BE2C (cell line): ENCODE measurements around the gene SURF1.

Experiments
- DNase-seq: peaks from one replicate; pipeline ENCODE4 v3.0.0-alpha.2; 2020
- H3K27me3 ChIP-seq: fragments of 250-450 bp; sonication (Bioruptor Pico); 2 replicates; pipeline ENCODE4 v1.5.1; 2020; ENCODE audit warnings: mild to moderate bottlenecking
- H3K36me3 ChIP-seq: fragments of 250-450 bp; sonication (Bioruptor Pico); 2 replicates; pipeline ENCODE4 v1.5.1; 2020; ENCODE audit warnings: mild to moderate bottlenecking
- H3K4me1 ChIP-seq: fragments of 250-450 bp; sonication (Bioruptor Pico); 2 replicates; pipeline ENCODE4 v1.5.1; 2020
- H3K4me3 ChIP-seq: 2 replicates; pipeline ENCODE4 v1.5.1; 2011; ENCODE audit warnings: low read depth, low read length
- H3K9me3 ChIP-seq: fragments of 250-450 bp; sonication (Bioruptor Pico); 2 replicates; pipeline ENCODE4 v1.5.1; 2020
- CTCF ChIP-seq: IDR thresholded peaks from 2 replicates; pipeline ENCODE4 v1.5.1; 2012; ENCODE audit warnings: mild to moderate bottlenecking, low read depth, low read length

The SURF1 gene

GRCh38 chr9:133348718-133349573 is 7.3 kb downstream of the SURF1 start:
- no peak for DNase-seq
- Histone ChIP-seq H3K27me3 (no peaks in the 10 kb centered on the region), H3K36me3 (peaks cover 70% of the 10 kb centered on the region), H3K9me3 (no peaks in the 10 kb centered on the region), H3K4me1 (no peaks in the 10 kb centered on the region; the same call in 1 of the 2 replicates), H3K4me3 (peak overlapping the region; percentile 99)
- no peak for TF ChIP-seq CTCF

- Histone ChIP-seq H3K36me3 (peaks cover 78% of the 10 kb centered on the region), H3K4me1 (no peaks in the 10 kb centered on the region; the same call in 1 of the 2 replicates), H3K27me3 (no peaks in the 10 kb centered on the region), H3K4me3 (peak within 1 kb of the TSS; percentile 99), H3K9me3 (no peaks in the 10 kb centered on the region)
- TF ChIP-seq CTCF, result 0 out of 2 replicates have a peak, but pooled peaks have one; percentile 2
- DNase-seq, result peak; percentile 95
Observed at GRCh38 chr9:133347985-133348717, 8.1 kb downstream of the SURF1 start, which contains the start of the genes MED22 and RPL7A. MED22 (minus strand) TSS chr9:133348131; CDS start chr9:133346662, 1,469 bp downstream. RPL7A (plus strand) TSS chr9:133348218; CDS start chr9:133348244, 26 bp downstream.

- peak overlapping the region; percentile 99 for H3K4me3 ChIP-seq
- H3K27me3 ChIP-seq, result no peaks in the 10 kb centered on the region
- no peaks in the 10 kb centered on the region; the same call in 1 of the 2 replicates for H3K4me1 ChIP-seq
- no peaks in the 10 kb centered on the region for H3K9me3 ChIP-seq
- TF ChIP-seq CTCF, result no peak
- H3K36me3 ChIP-seq, result peaks cover 81% of the 10 kb centered on the region
- peak; percentile 49 for DNase-seq
Observed at GRCh38 chr9:133347515-133347984, 8.7 kb downstream of the SURF1 start.

GRCh38 chr9:133346021-133346785 is 10.1 kb downstream of the SURF1 start:
- no peak for TF ChIP-seq CTCF
- H3K27me3 ChIP-seq, result no peaks in the 10 kb centered on the region

GRCh38 chr9:133345596-133345995 is 10.7 kb downstream of the SURF1 start:
- Histone ChIP-seq H3K4me1 (no peaks in the 10 kb centered on the region; the same call in 1 of the 2 replicates), H3K9me3 (no peaks in the 10 kb centered on the region), H3K4me3 (no peak overlapping the region), H3K36me3 (peaks cover 81% of the 10 kb centered on the region), H3K27me3 (no peaks in the 10 kb centered on the region)
- no peak for TF ChIP-seq CTCF
- DNase-seq, result no peak

More at GRCh38 chr9:133346021-133346785, 10.1 kb downstream of the SURF1 start:
- no peaks in the 10 kb centered on the region for H3K9me3 ChIP-seq
- peaks cover 81% of the 10 kb centered on the region for H3K36me3 ChIP-seq
- H3K4me1 ChIP-seq, result no peaks in the 10 kb centered on the region; the same call in 1 of the 2 replicates
- no peak for DNase-seq
- H3K4me3 ChIP-seq, result peak overlapping the region; percentile 99
